ENCODE measurements around the gene ZNF804A. TPM values are rescaled to one million over a fixed set of nuclear protein-coding genes. Genes with fewer than 3 reads are reported as not detected.

ZNF804A gene
- total RNA-seq, 6 donors from 2014 or later: 0.46 to 0.89 (median 0.77) TPM; not detected in 1

DNA sequence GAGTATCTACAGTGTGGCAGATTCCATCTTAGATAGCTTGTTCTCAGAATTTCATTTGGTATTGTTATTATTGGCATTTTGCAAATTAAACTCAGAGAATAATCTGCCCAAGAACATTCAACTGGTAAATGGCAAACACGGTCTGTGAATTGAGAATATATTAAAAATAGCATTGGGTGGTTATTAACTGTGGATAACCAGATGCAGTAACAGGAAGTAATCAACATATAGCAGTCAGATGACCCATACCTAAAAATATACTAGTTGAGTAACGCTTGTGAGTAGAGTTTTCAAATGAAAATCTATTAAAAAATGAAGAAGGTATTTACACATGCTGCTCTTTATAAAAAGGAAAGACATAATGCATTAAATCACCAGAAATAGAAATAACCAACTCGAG, 129.5 kb downstream of the ZNF804A start:
- Histone ChIP-seq H3K9me3 (no peaks in the 10 kb centered on the region), H3K4me3 (no peak overlapping the region), H3K27me3 (no peaks in the 10 kb centered on the region), H3K4me1 (no peaks in the 10 kb centered on the region), H3K36me3 (no peaks in the 10 kb centered on the region), H3K27ac (no peak overlapping the region)
- TF ChIP-seq POLR2AphosphoS5 (IDR thresholded peaks at IDR 0.05): no peak
- no peak for TF ChIP-seq EP300 (IDR thresholded peaks at IDR 0.05)
- no peak for TF ChIP-seq POLR2A (IDR thresholded peaks at IDR 0.05)
- TF ChIP-seq, protein P1, sequence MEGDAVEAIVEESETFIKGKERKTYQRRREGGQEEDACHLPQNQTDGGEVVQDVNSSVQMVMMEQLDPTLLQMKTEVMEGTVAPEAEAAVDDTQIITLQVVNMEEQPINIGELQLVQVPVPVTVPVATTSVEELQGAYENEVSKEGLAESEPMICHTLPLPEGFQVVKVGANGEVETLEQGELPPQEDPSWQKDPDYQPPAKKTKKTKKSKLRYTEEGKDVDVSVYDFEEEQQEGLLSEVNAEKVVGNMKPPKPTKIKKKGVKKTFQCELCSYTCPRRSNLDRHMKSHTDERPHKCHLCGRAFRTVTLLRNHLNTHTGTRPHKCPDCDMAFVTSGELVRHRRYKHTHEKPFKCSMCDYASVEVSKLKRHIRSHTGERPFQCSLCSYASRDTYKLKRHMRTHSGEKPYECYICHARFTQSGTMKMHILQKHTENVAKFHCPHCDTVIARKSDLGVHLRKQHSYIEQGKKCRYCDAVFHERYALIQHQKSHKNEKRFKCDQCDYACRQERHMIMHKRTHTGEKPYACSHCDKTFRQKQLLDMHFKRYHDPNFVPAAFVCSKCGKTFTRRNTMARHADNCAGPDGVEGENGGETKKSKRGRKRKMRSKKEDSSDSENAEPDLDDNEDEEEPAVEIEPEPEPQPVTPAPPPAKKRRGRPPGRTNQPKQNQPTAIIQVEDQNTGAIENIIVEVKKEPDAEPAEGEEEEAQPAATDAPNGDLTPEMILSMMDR (IDR thresholded peaks at IDR 0.05): no peak
- DNase-seq (no peak), ATAC-seq (ENCODE audit: low FRiP score in 2 of 2) (no peak)
- WGBS, 2 donors: 52 to 62% methylated on average over 3 of the region's 3 CpGs

DNA sequence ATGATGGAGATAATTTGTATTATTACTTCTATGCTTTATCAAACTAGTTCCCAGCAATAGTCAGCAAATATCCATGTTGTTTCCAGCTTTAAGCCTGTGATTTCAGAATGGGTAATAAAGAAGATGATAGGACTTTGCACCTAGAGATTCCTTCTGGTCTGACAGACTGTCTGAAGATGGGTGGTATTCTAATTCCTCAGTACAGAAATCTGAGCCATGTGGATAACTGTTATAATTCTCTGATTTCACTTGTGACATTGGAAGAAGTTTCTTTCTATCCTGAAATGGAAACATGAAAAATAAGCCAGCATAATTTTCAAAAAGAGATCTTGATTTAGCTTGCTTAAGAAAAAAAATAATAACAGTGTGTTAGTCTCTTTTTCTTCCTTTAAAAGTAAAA, 130.1 kb downstream of the ZNF804A start:
- no peaks in the 10 kb centered on the region for H3K4me1 ChIP-seq
- no peak for TF ChIP-seq POLR2A (IDR thresholded peaks at IDR 0.05)
- TF ChIP-seq EP300 (IDR thresholded peaks at IDR 0.05): no peak
- no peak for TF ChIP-seq POLR2AphosphoS5 (IDR thresholded peaks at IDR 0.05)
- TF ChIP-seq, protein P1 (IDR thresholded peaks at IDR 0.05): no peak
- H3K36me3 ChIP-seq: no peaks in the 10 kb centered on the region
- H3K4me3 ChIP-seq: no peak overlapping the region
- ATAC-seq (ENCODE audit: low FRiP score in 2 of 2) (no peak), DNase-seq (no peak)
- no peaks in the 10 kb centered on the region for H3K27me3 ChIP-seq
- H3K27ac ChIP-seq: no peak overlapping the region
- no peaks in the 10 kb centered on the region for H3K9me3 ChIP-seq

GRCh38 chr2:184729581-184729980, 131.3 kb downstream of the ZNF804A start:
- no peak for TF ChIP-seq POLR2AphosphoS5 (IDR thresholded peaks at IDR 0.05)
- TF ChIP-seq EP300 (IDR thresholded peaks at IDR 0.05): no peak
- TF ChIP-seq POLR2A (IDR thresholded peaks at IDR 0.05): no peak
- TF ChIP-seq, protein P1 (IDR thresholded peaks at IDR 0.05): no peak
- ATAC-seq (ENCODE audit: low FRiP score in 2 of 2): no peak

DNA sequence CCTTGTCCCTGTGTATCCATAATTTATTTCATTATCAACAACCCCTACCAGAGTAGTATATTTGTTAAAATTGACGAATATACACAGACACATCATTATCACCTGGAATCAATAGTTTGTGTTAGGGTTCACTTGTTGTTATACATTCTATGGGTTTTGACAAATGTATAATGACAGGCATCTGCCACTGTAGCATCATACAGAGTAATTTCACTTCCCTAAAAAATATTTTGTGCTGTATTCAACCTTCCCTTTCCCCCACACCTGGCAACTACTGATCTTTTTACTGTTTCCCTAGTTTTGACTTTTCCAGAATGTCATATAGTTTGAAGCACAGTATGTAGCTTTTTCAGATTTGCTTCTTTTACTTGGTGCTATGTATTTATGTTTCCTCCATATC, 132.0 kb downstream of the ZNF804A start:
- Histone ChIP-seq H3K9me3 (no peaks in the 10 kb centered on the region), H3K27ac (no peak overlapping the region), H3K27me3 (no peaks in the 10 kb centered on the region), H3K4me1 (no peaks in the 10 kb centered on the region), H3K36me3 (no peaks in the 10 kb centered on the region), H3K4me3 (no peak overlapping the region)
- TF ChIP-seq POLR2A (IDR thresholded peaks at IDR 0.05) (no peak), EP300 (IDR thresholded peaks at IDR 0.05) (no peak), POLR2AphosphoS5 (IDR thresholded peaks at IDR 0.05) (no peak)
- TF ChIP-seq, protein P1 (IDR thresholded peaks at IDR 0.05): no peak
- 91 to 94% methylated on average over 1 of the region's 1 CpG for WGBS, 2 donors
- no peak for ATAC-seq (ENCODE audit: low FRiP score in 2 of 2)
- DNase-seq: no peak

More at GRCh38 chr2:184729581-184729980, 131.3 kb downstream of the ZNF804A start:
- Histone ChIP-seq H3K27me3 (no peaks in the 10 kb centered on the region), H3K27ac (no peak overlapping the region), H3K9me3 (no peaks in the 10 kb centered on the region), H3K36me3 (no peaks in the 10 kb centered on the region), H3K4me1 (no peaks in the 10 kb centered on the region), H3K4me3 (no peak overlapping the region)
- WGBS, 2 donors: 79 to 80% methylated on average over 3 of the region's 3 CpGs
- DNase-seq: no peak

- no peaks in the 10 kb centered on the region for H3K4me1 ChIP-seq
- ATAC-seq (ENCODE audit: low FRiP score in 2 of 2) (no peak), DNase-seq (no peak)
- no peak overlapping the region for H3K4me3 ChIP-seq
- no peaks in the 10 kb centered on the region for H3K36me3 ChIP-seq
- no peaks in the 10 kb centered on the region for H3K9me3 ChIP-seq
- no peaks in the 10 kb centered on the region for H3K27me3 ChIP-seq
- no peak for TF ChIP-seq POLR2A (IDR thresholded peaks at IDR 0.05)
- no peak for TF ChIP-seq POLR2AphosphoS5 (IDR thresholded peaks at IDR 0.05)
- TF ChIP-seq, protein P1 (IDR thresholded peaks at IDR 0.05): no peak
- TF ChIP-seq EP300 (IDR thresholded peaks at IDR 0.05): no peak
- no peak overlapping the region for H3K27ac ChIP-seq
Observed at GRCh38 chr2:184734338-184734737, 136.0 kb downstream of the ZNF804A start.
